IPS-18c (cell line): ENCODE data around the gene HAGHL.

Source experiments
- H3K4me3 ChIP-seq: 2 replicates; pipeline ENCODE4 v1.7.0; 2013; ENCODE audit warnings: low read depth, mild to moderate bottlenecking, low read length, moderate library complexity; ENCODE audit not compliant: insufficient read depth
- H3K9me3 ChIP-seq: one replicate; pipeline ENCODE4 v1.6.1; 2013; ENCODE audit warnings: mild to moderate bottlenecking, low read length, moderate library complexity; ENCODE audit not compliant: control insufficient read depth, insufficient read depth

Gene HAGHL, protein sequence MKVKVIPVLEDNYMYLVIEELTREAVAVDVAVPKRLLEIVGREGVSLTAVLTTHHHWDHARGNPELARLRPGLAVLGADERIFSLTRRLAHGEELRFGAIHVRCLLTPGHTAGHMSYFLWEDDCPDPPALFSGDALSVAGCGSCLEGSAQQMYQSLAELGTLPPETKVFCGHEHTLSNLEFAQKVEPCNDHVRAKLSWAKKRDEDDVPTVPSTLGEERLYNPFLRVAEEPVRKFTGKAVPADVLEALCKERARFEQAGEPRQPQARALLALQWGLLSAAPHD

DNA sequence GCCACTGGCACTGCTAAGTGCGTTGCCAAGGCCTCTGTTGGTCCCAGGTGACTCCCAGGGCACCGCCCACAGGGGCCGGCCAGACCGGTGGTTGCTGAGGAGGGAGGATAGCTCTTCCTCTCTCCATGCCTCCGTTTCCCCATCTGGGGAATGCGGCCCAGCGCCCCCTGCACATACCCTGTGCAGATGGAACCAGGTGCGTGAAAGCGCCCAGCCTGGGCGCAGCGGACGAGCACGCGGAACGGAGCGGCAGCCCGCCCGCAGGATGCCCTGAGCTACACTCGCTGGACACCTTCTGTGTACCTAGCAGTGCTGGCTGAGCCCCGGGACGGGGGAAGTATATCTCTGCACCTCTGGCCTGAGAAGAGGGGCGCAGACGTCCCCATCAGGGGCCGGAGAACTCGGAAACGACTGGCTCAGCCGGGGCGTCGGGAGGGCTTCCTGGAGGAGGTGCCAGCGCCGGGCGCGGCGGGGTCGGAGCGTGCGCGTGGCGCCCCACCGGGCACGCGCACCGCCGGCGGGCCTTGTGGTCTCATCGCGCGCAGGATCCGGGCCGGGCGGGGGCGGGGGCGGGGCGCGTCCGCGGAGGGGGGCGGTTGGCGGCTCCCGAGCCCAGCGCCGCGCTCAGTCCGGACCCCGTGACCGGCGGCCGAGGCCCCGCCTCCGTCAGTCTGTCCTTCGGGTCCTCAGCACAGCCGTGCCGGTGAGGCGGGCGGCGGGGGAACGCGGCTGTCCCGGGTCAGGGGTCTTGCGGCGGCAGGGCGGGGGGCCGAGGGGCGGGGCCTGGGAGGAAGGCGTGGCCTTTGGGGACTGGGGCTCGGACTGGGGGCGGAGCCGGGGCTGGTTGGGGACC, at the start of gene HAGHL, which contains the start of gene CCDC78:
TSS of gene HAGHL (plus strand) at position 669 of the 853 bp plus-strand sequence. CDS start 404 bp downstream, outside the sequence.
TSS of gene CCDC78 (minus strand) at position 6 of the 853 bp plus-strand sequence. CDS start 76 bp downstream, outside the sequence.
- H3K9me3 ChIP-seq: peaks cover 3% of the 10 kb centered on the region
- peak within 1 kb of the TSS; percentile 65 for H3K4me3 ChIP-seq

DNA sequence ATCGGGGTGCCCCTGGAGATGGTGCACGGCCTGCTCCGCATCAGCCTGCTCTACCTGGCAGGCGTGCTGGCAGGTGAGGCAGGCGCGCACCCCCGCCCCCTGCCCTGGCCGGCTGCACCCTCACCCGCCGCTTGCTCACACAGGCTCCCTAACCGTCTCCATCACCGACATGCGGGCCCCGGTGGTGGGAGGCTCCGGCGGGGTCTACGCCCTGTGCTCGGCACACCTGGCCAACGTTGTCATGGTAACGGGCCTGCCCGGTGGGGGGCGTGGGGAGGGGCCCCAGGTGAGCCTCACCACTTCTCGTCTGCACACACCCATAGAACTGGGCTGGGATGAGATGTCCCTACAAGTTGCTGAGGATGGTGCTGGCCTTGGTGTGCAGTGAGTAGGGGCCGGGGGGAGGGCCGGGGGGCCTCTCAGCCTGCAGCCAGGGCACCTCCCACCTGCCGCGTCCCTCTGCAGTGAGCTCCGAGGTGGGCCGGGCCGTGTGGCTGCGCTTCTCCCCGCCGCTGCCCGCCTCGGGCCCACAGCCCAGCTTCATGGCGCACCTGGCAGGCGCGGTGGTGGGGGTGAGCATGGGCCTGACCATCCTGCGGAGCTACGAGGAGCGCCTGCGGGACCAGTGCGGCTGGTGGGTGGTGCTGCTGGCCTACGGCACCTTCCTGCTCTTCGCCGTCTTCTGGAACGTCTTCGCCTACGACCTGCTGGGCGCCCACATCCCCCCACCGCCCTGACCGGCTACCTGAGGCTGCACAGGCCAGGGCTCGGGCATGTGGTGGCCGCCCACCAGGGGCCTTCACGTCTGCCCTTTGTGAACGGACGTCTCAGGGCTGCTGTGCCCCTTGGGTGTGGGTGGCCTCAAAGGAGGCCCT, 49.4 kb upstream of the HAGHL start:
- Histone ChIP-seq H3K4me3 (peak overlapping the region; percentile 15; the same call in 1 of the 2 replicates), H3K9me3 (no peaks in the 10 kb centered on the region)

- H3K4me3 ChIP-seq: no peak overlapping the region
Observed at GRCh38 chr16:678209-678857, 48.6 kb upstream of the HAGHL start.

GRCh38 chr16:678858-679813, 47.8 kb upstream of the HAGHL start:
- Histone ChIP-seq H3K9me3 (no peaks in the 10 kb centered on the region), H3K4me3 (peak overlapping the region; percentile 40)

More at GRCh38 chr16:678209-678857, 48.6 kb upstream of the HAGHL start:
- no peaks in the 10 kb centered on the region for H3K9me3 ChIP-seq

- Histone ChIP-seq H3K9me3 (no peaks in the 10 kb centered on the region), H3K4me3 (peak within 1 kb of the TSS; percentile 80)
Observed at GRCh38 chr16:679814-680624, 46.9 kb upstream of the HAGHL start, which contains the start of gene STUB1. Gene STUB1, plus strand, starts transcription at chr16:680410. Its CDS starts 116 bp downstream, at chr16:680526.

GRCh38 chr16:680625-680945, 46.3 kb upstream of the HAGHL start:
- H3K4me3 ChIP-seq: peak overlapping the region; percentile 80
- H3K9me3 ChIP-seq: no peaks in the 10 kb centered on the region

- H3K9me3 ChIP-seq: no peaks in the 10 kb centered on the region
- peak overlapping the region; percentile 80 for H3K4me3 ChIP-seq
Observed at GRCh38 chr16:680967-681745, 45.8 kb upstream of the HAGHL start.

- Histone ChIP-seq H3K9me3 (no peaks in the 10 kb centered on the region), H3K4me3 (peak overlapping the region; percentile 80)
Observed at GRCh38 chr16:681746-682427, 45.0 kb upstream of the HAGHL start.

GRCh38 chr16:682493-683395, 44.2 kb upstream of the HAGHL start:
- Histone ChIP-seq H3K9me3 (no peaks in the 10 kb centered on the region), H3K4me3 (peak overlapping the region; percentile 71)

GRCh38 chr16:683396-684070, 43.4 kb upstream of the HAGHL start:
- Histone ChIP-seq H3K9me3 (no peaks in the 10 kb centered on the region), H3K4me3 (peak overlapping the region; percentile 71)

DNA sequence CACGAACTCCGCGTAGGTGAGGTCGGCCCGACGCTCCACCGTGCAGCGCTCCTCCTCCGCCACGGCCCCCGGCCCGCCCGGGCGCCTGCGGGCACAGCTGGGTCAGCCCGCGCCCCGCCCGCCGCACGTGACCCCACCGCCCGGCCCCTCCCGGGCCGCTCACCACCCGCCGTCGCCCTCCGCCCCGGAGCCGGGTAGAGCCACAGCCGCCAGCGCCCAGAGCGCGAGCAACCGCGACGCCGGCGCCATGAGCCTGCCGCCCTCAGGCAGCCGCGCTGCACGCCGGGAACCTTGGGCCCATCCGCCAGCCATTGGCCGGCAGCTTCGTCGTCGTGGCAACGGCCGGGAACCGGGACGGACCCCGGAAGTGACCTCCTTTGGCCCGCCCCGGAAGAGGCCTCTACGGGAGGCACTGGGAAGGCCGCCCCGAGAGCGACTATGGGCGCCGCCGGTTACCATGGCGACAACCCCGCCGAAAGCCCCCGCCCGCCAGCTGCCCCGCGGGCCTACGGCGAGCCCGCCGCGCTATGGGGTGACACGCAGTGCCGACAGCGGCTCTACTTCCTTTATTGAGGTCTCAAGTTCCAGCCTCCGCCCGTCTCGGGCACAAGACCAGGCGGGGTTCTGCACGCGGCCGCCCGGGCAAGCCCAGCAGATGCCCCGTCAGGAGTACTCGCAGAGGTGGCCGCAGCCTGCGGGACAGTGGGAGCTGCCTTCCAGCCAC, 42.7 kb upstream of the HAGHL start, which contains the start of gene JMJD8:
TSS of gene JMJD8 (minus strand) at position 264 of the 724 bp plus-strand sequence. CDS start at position 249, 15 bp downstream.
- H3K4me3 ChIP-seq: peak within 1 kb of the TSS; percentile 71

More for the DNA sequence above, 42.7 kb upstream of the HAGHL start, which contains the start of gene JMJD8:
- no peaks in the 10 kb centered on the region for H3K9me3 ChIP-seq
